IMR-90 (cell line): ENCODE results near the gene TPCN1. TPM values are rescaled to one million over a fixed set of nuclear protein-coding genes. Genes with fewer than 3 reads are reported as not detected.

ENCODE experiments used
- ATAC-seq: fragments of 200-7000 bp; cut with Tn5 transposase; 2 replicates; pipeline ENCODE4 v1.9.1; 2020; ENCODE audit warnings: low read depth, mild to moderate bottlenecking, moderate library complexity
- BruUV-seq: library from RNA; stranded (reverse); fragments of 400-500 nt; replicated peaks from 2 replicates; lab custom pipeline; 2021; lab: Mats Ljungman, UMichigan
- CTCF ChIA-PET: fragments of 300-600 bp; formaldehyde crosslinking; extraction: SDS; loops from one replicate; lab custom pipeline; 2021; ENCODE audit warnings: antibody characterized with exemption; lab: Yijun Ruan, JAX
- POLR2A ChIA-PET: fragments of 300-600 bp; sonication (Branson Sonifier 250); formaldehyde crosslinking; loops from one replicate; lab custom pipeline; 2022; ENCODE audit warnings: antibody characterized with exemption; ENCODE audit not compliant: unreplicated experiment; lab: Charles Lee
- DNase-seq: peaks from one replicate; pipeline ENCODE4 v3.0.0; 2013
- H2AFZ ChIP-seq: replicated peaks from 2 replicates; pipeline ENCODE3; 2013; ENCODE audit warnings: low read length, mild to moderate bottlenecking; ENCODE audit not compliant: poor library complexity
- H2AK5ac ChIP-seq: 2 replicates; pipeline ENCODE4 v1.6.1; 2013; ENCODE audit warnings: low read depth, low read length, inconsistent platforms
- H2AK9ac ChIP-seq: replicated peaks from 2 replicates; pipeline ENCODE3; 2013; ENCODE audit warnings: mild to moderate bottlenecking, low read depth, low read length, moderate library complexity; ENCODE audit not compliant: poor library complexity
- H2BK120ac ChIP-seq: 2 replicates; pipeline ENCODE4 v1.6.1; 2013; ENCODE audit warnings: low read depth, low read length, inconsistent platforms
- H2BK15ac ChIP-seq: 3 replicates; pipeline ENCODE4 v1.6.1; 2013; ENCODE audit warnings: low read depth, low read length, inconsistent platforms
- H2BK20ac ChIP-seq: 2 replicates; pipeline ENCODE4 v1.6.1; 2013; ENCODE audit warnings: low read depth, mild to moderate bottlenecking, inconsistent platforms, low read length, moderate library complexity
- H2BK5ac ChIP-seq: 2 replicates; pipeline ENCODE4 v1.6.1; 2013; ENCODE audit warnings: mild to moderate bottlenecking, low read depth, low read length, inconsistent platforms; ENCODE audit not compliant: poor library complexity, severe bottlenecking
- H3K14ac ChIP-seq: replicated peaks from 2 replicates; pipeline ENCODE4 v1.6.1; 2013; ENCODE audit warnings: low read depth, low read length, inconsistent platforms
- H3K18ac ChIP-seq: 2 replicates; pipeline ENCODE4 v1.6.1; 2013; ENCODE audit warnings: low read depth, low read length, control low read depth
- H3K23ac ChIP-seq: 2 replicates; pipeline ENCODE4 v1.6.1; 2013; ENCODE audit warnings: low read depth, low read length, inconsistent platforms
- H3K27ac ChIP-seq: 2 replicates; pipeline ENCODE4 v1.5.1; 2013; ENCODE audit warnings: mild to moderate bottlenecking, control low read depth, low read length; ENCODE audit not compliant: insufficient read depth
- H3K27me3 ChIP-seq: 2 replicates; pipeline ENCODE4 v1.6.1; 2013; ENCODE audit warnings: low read length; ENCODE audit not compliant: control insufficient read depth, insufficient read depth
- H3K36me3 ChIP-seq: 2 replicates; pipeline ENCODE4 v1.6.1; 2013; ENCODE audit warnings: low read length, mixed read lengths; ENCODE audit not compliant: control insufficient read depth, insufficient read depth
- H3K4ac ChIP-seq: 2 replicates; pipeline ENCODE4 v1.6.1; 2013; ENCODE audit warnings: low read depth, low read length, inconsistent platforms
- H3K4me1 ChIP-seq: 2 replicates; pipeline ENCODE4 v1.6.1; 2013; ENCODE audit warnings: low read length, mixed read lengths; ENCODE audit not compliant: control insufficient read depth, insufficient read depth
- H3K4me2 ChIP-seq: 2 replicates; pipeline ENCODE4 v1.6.1; 2013; ENCODE audit warnings: low read depth, mild to moderate bottlenecking, control low read depth, low read length, moderate library complexity
- H3K4me3 ChIP-seq: 2 replicates; pipeline ENCODE4 v1.5.1; 2013; ENCODE audit warnings: low read depth, mild to moderate bottlenecking, control low read depth, low read length, moderate library complexity; ENCODE audit not compliant: insufficient read depth
- H3K56ac ChIP-seq: 2 replicates; pipeline ENCODE4 v1.6.1; 2013; ENCODE audit warnings: low read length, inconsistent platforms; ENCODE audit not compliant: insufficient read depth; ENCODE audit errors: extremely low read depth
- H3K79me1 ChIP-seq, 2 experiments: 2 replicates each; pipeline ENCODE4 v1.6.1; 2013; ENCODE audit warnings: low read length in 2 of 2, inconsistent platforms in 1 of 2, low read depth in 1 of 2
- H3K9ac ChIP-seq: 2 replicates; pipeline ENCODE4 v1.6.1; 2013; ENCODE audit warnings: low read depth, low read length, control low read depth
- H3K9me1 ChIP-seq: 2 replicates; pipeline ENCODE4 v1.6.1; 2013; ENCODE audit warnings: low read length, inconsistent platforms; ENCODE audit not compliant: insufficient read depth
- H3K9me3 ChIP-seq: 2 replicates; pipeline ENCODE4 v1.6.1; 2013; ENCODE audit warnings: low read length; ENCODE audit not compliant: control insufficient read depth, insufficient read depth
- H4K20me1 ChIP-seq: 2 replicates; pipeline ENCODE4 v1.6.1; 2013; ENCODE audit warnings: low read length, inconsistent platforms; ENCODE audit not compliant: insufficient read depth
- H4K5ac ChIP-seq: 2 replicates; pipeline ENCODE4 v1.6.1; 2013; ENCODE audit warnings: mild to moderate bottlenecking, low read depth, low read length, control low read depth
- H4K8ac ChIP-seq, 2 experiments: 2 replicates each; pipeline ENCODE4 v1.6.1; 2013; ENCODE audit warnings: low read depth in 2 of 2, low read length in 2 of 2, control low read depth in 1 of 2, inconsistent platforms in 1 of 2
- H4K91ac ChIP-seq: 2 replicates; pipeline ENCODE4 v1.6.1; 2013; ENCODE audit warnings: low read depth, low read length, inconsistent platforms; ENCODE audit not compliant: insufficient read depth
- BHLHE40 ChIP-seq: fragments of 150-350 bp; IDR thresholded peaks from 2 replicates; pipeline ENCODE4 v1.6.1; 2016; ENCODE audit warnings: mild to moderate bottlenecking, low read depth, low read length
- CHD1 ChIP-seq: IDR thresholded peaks from 2 replicates; pipeline ENCODE4 v1.6.1; 2012; ENCODE audit warnings: low read depth, low read length, improper control_type of control experiment
- ELK1 ChIP-seq: fragments of 150-350 bp; IDR thresholded peaks from 2 replicates; pipeline ENCODE4 v1.6.1; 2016; ENCODE audit warnings: low read depth, mild to moderate bottlenecking, low read length, moderate library complexity, borderline replicate concordance
- FOS ChIP-seq: fragments of 150-350 bp; IDR thresholded peaks from 2 replicates; pipeline ENCODE4 v1.6.1; 2016; ENCODE audit warnings: low read depth, low read length
- MAFK ChIP-seq: IDR thresholded peaks from 2 replicates; pipeline ENCODE4 v1.6.1; 2012; ENCODE audit warnings: low read depth, low read length, improper control_type of control experiment
- MAZ ChIP-seq: IDR thresholded peaks from 2 replicates; pipeline ENCODE4 v1.6.1; 2012; ENCODE audit warnings: low read depth, mild to moderate bottlenecking, low read length, improper control_type of control experiment, moderate library complexity, borderline replicate concordance
- MXI1 ChIP-seq: IDR thresholded peaks from 2 replicates; pipeline ENCODE4 v1.6.1; 2012; ENCODE audit warnings: low read depth, mild to moderate bottlenecking, low read length, moderate library complexity, borderline replicate concordance
- NFE2L2 ChIP-seq: fragments of 150-350 bp; IDR thresholded peaks from 2 replicates; pipeline ENCODE4 v1.6.1; 2016; ENCODE audit warnings: low read depth, mild to moderate bottlenecking, low read length
- POLR2A ChIP-seq: IDR thresholded peaks from 2 replicates; pipeline ENCODE4 v1.6.1; 2012; ENCODE audit warnings: mild to moderate bottlenecking, low read depth, low read length
- RAD21 ChIP-seq: IDR thresholded peaks from 2 replicates; pipeline ENCODE4 v1.6.1; 2012; ENCODE audit warnings: low read length, improper control_type of control experiment
- RCOR1 ChIP-seq: IDR thresholded peaks from 2 replicates; pipeline ENCODE4 v1.6.1; 2012; ENCODE audit warnings: mild to moderate bottlenecking, low read length, improper control_type of control experiment; ENCODE audit not compliant: insufficient replicate concordance
- RFX5 ChIP-seq: IDR thresholded peaks from 2 replicates; pipeline ENCODE4 v1.8.0; 2012; ENCODE audit warnings: low read depth, mild to moderate bottlenecking, low read length, moderate library complexity
- SMC3 ChIP-seq: fragments of 150-350 bp; IDR thresholded peaks from 2 replicates; pipeline ENCODE4 v1.6.1; 2016; ENCODE audit warnings: low read depth, mild to moderate bottlenecking, antibody characterized with exemption, low read length, moderate library complexity
- WGBS, 2 experiments: methylation state at CpG; one replicate each; pipeline versions ENCODE4 v1.1.5 to v1.1.7; 2013; ENCODE audit warnings: missing lambda C conversion rate in 2 of 2; ENCODE audit not compliant: insufficient read length in 1 of 2; ENCODE audit errors: extremely low coverage in 2 of 2; 5-methylcytosine and 5-hydroxymethylcytosine counted together
- dilution Hi-C: fragments of 300-500 bp; cut with HindIII; formaldehyde crosslinking; loops from one replicate; pipeline ENCODE4 v1.14.3; 2018; ENCODE audit warnings: low sequenced_read_pairs; ENCODE audit not compliant: unreplicated experiment
- in situ Hi-C: fragments of 300-500 bp; cut with MboI; formaldehyde crosslinking; loops from 3 replicates; pipeline ENCODE4 v1.14.3; 2019; ENCODE audit warnings: low sequenced_read_pairs, inconsistent platforms, mixed read lengths
- intact Hi-C: fragments of 100-400 bp; cut with micrococcal nuclease; formaldehyde crosslinking; loops from 2 replicates; pipeline ENCODE4 v1.10.0; 2022
- polyA plus RNA-seq, 3 experiments: library from polyadenylated mRNA; depleted of rRNA; stranded (reverse); fragments of >200 nt; gene quantifications; 2 replicates each; pipeline ENCODE4 v1.2.3, GENCODE V29; 2012; ENCODE audit warnings: low replicate concordance in 1 of 3
- total RNA-seq: library from RNA; depleted of rRNA; stranded (reverse); fragments of >200 nt; gene quantifications from 2 replicates; pipeline ENCODE4 v1.2.3, GENCODE V29; 2012
- TF ChIP-seq, protein P1 (sequence below): conservative IDR thresholded peaks from 2 replicates; pipeline ENCODE4 v1.5.1; 2012; ENCODE audit warnings: mild to moderate bottlenecking, low read depth, low read length, improper control_type of control experiment
- TF ChIP-seq, protein P2 (sequence below): fragments of 150-350 bp; IDR thresholded peaks from 2 replicates; pipeline ENCODE4 v1.6.1; 2017; ENCODE audit warnings: mild to moderate bottlenecking, antibody characterized with exemption, low read length, low read depth

The TPCN1 gene
- total and polyA plus RNA-seq, 2 of the 4 experiments (the other 2 are of a cell fraction) = 2.0 to 13.2 TPM

- no peaks in the 10 kb centered on the region for H3K9me3 ChIP-seq
- H3K4me1 ChIP-seq = peaks cover 9% of the 10 kb centered on the region
- no peak overlapping the region for H3K4me2 ChIP-seq
- H4K91ac ChIP-seq = peak overlapping the region; percentile 64; the same call in 1 of the 2 replicates
- peak overlapping the region; percentile 0; the same call in 1 of the 2 replicates for H4K5ac ChIP-seq
- no peaks in the 10 kb centered on the region for H4K20me1 ChIP-seq
- H3K9me1 ChIP-seq = peaks cover 5% of the 10 kb centered on the region; the same call in 1 of the 2 replicates
- H3K4ac ChIP-seq = peak overlapping the region; percentile 90
- H2BK20ac ChIP-seq = peak overlapping the region; percentile 91
- BruUV-seq = no TSS peak
- no peak for ATAC-seq
- intact Hi-C loops (loop anchor here (5.0 to 10.0 kb wide), 3 partner anchors 102 to 717 kb away; partner anchors contain the start of gene PLBD2), dilution Hi-C loops (no loop called here), in situ Hi-C loops (loop anchor here (5.0 to 25.0 kb wide), 2 partner anchors 232 to 1217 kb away; partner anchors contain the start of gene TBX5)
- peak overlapping the region in 1 of 2 experiments; percentile 66; a peak in 1 of 4 replicates for H4K8ac ChIP-seq
- H2BK120ac ChIP-seq = peak overlapping the region; percentile 93
- H3K27ac ChIP-seq = peak overlapping the region; percentile 77
- peak overlapping the region; percentile 31 for H2BK5ac ChIP-seq
- H3K36me3 ChIP-seq = peaks cover 10% of the 10 kb centered on the region
- H2BK15ac ChIP-seq = peak overlapping the region; percentile 65; the same call in 1 of the 3 replicates
- H3K79me1 ChIP-seq = peaks cover 2 to 12% of the 10 kb centered on the region in 2 experiments; a peak in 1 of 4 replicates
- no peak overlapping the region for H3K56ac ChIP-seq
- WGBS, 2 experiments = 98% methylated on average over 6 of the region's 13 CpGs; no CpG with 5 or more reads in 1 of the 2 experiments
- peak overlapping the region; percentile 48; the same call in 1 of the 2 replicates for H3K23ac ChIP-seq
- no peaks in the 10 kb centered on the region for H3K27me3 ChIP-seq
- no peak for DNase-seq
- ChIA-PET POLR2A (no interaction called here), CTCF (interaction anchor here (1.2 kb wide), 1 partner anchor 230 kb away, joined by 6 read pairs; no protein-coding TSS in a partner anchor)
- no peak overlapping the region; the same call in 1 of the 2 replicates for H3K18ac ChIP-seq
- no peak overlapping the region for H3K4me3 ChIP-seq
- H2AK9ac ChIP-seq = peak overlapping the region; percentile 51
- 0 out of 2 replicates have a peak overlapping the region, but pooled peaks have one; percentile 0 for H3K9ac ChIP-seq
- peak overlapping the region; percentile 26 for H2AFZ ChIP-seq
- H3K14ac ChIP-seq = peak overlapping the region; percentile 72; the same call in 1 of the 2 replicates
- H2AK5ac ChIP-seq = peak overlapping the region; percentile 88
- TF ChIP-seq NFE2L2 (no peak), SMC3 (no peak), CHD1 (no peak), RCOR1 (no peak), RFX5 (no peak), BHLHE40 (no peak), RAD21 (no peak), ELK1 (no peak), MXI1 (no peak), POLR2A (no peak), MAFK (no peak), FOS (no peak), MAZ (no peak)
- TF ChIP-seq, protein P1, sequence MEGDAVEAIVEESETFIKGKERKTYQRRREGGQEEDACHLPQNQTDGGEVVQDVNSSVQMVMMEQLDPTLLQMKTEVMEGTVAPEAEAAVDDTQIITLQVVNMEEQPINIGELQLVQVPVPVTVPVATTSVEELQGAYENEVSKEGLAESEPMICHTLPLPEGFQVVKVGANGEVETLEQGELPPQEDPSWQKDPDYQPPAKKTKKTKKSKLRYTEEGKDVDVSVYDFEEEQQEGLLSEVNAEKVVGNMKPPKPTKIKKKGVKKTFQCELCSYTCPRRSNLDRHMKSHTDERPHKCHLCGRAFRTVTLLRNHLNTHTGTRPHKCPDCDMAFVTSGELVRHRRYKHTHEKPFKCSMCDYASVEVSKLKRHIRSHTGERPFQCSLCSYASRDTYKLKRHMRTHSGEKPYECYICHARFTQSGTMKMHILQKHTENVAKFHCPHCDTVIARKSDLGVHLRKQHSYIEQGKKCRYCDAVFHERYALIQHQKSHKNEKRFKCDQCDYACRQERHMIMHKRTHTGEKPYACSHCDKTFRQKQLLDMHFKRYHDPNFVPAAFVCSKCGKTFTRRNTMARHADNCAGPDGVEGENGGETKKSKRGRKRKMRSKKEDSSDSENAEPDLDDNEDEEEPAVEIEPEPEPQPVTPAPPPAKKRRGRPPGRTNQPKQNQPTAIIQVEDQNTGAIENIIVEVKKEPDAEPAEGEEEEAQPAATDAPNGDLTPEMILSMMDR = no peak
- TF ChIP-seq, protein P2, sequence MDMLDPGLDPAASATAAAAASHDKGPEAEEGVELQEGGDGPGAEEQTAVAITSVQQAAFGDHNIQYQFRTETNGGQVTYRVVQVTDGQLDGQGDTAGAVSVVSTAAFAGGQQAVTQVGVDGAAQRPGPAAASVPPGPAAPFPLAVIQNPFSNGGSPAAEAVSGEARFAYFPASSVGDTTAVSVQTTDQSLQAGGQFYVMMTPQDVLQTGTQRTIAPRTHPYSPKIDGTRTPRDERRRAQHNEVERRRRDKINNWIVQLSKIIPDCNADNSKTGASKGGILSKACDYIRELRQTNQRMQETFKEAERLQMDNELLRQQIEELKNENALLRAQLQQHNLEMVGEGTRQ = no peak
Measured at GRCh38 chr12:113195598-113195997, 25.7 kb upstream of the TPCN1 start.
